Activated B cell treated with CpG ODN at 0.5 μM for 24 hours (primary cell): ENCODE results near the gene LCNL1. TPM values are rescaled to one million over a fixed set of nuclear protein-coding genes. Genes with fewer than 3 reads are reported as not detected.
A peak's percentile ranks its signal among the peaks of the same experiment; 100 is the strongest.

Experiments
- ATAC-seq: fragments of 200-7000 bp; cut with Tn5 transposase; one replicate; pipeline ENCODE4 v1.10.0; 2021; ENCODE audit warnings: low read depth, mild to moderate bottlenecking, moderate library complexity
- CTCF ChIA-PET: fragments of 350-600 bp; sonication (Branson Sonifier 250); formaldehyde crosslinking; loops from one replicate; lab custom pipeline; 2021; ENCODE audit warnings: antibody characterized with exemption; lab: Charles Lee
- POLR2A ChIA-PET: fragments of 350-600 bp; sonication (Branson Sonifier 250); formaldehyde crosslinking; loops from one replicate; lab custom pipeline; 2021; ENCODE audit warnings: antibody characterized with exemption; lab: Charles Lee
- DNase-seq: peaks from one replicate; pipeline ENCODE4 v3.0.0; 2022
- H3K27ac Mint-ChIP-seq: one replicate; pipeline ENCODE4 v1.8.0; 2020; ENCODE audit warnings: mixed read lengths
- H3K27me3 Mint-ChIP-seq: one replicate; pipeline ENCODE4 v1.8.0; 2021; ENCODE audit warnings: mixed read lengths
- H3K36me3 Mint-ChIP-seq: one replicate; pipeline ENCODE4 v1.8.0; 2021; ENCODE audit warnings: low read depth, mixed read lengths
- H3K4me1 Mint-ChIP-seq: one replicate; pipeline ENCODE4 v1.8.0; 2021; ENCODE audit warnings: mixed read lengths
- H3K4me3 Mint-ChIP-seq: one replicate; pipeline ENCODE4 v1.8.0; 2020; ENCODE audit warnings: mild to moderate bottlenecking, mixed read lengths
- H3K9me3 Mint-ChIP-seq: one replicate; pipeline ENCODE4 v1.8.0; 2020; ENCODE audit warnings: mixed read lengths
- intact Hi-C: fragments of 100-400 bp; cut with micrococcal nuclease; formaldehyde crosslinking; loops from one replicate; pipeline ENCODE4 v1.15.1; 2024
- total RNA-seq: library from RNA; stranded (reverse); gene quantifications from 2 replicates; pipeline ENCODE4 v1.2.3, GENCODE V29; 2022
- TF ChIP-seq, protein P1 (sequence below): fragments of 200-600 bp; IDR thresholded peaks from one replicate; pipeline ENCODE4 v1.8.0; 2022; ENCODE audit warnings: antibody characterized with exemption, mild to moderate bottlenecking

LCNL1 gene
- total RNA-seq, 1 donor from 2014 or later, result not detected

DNA sequence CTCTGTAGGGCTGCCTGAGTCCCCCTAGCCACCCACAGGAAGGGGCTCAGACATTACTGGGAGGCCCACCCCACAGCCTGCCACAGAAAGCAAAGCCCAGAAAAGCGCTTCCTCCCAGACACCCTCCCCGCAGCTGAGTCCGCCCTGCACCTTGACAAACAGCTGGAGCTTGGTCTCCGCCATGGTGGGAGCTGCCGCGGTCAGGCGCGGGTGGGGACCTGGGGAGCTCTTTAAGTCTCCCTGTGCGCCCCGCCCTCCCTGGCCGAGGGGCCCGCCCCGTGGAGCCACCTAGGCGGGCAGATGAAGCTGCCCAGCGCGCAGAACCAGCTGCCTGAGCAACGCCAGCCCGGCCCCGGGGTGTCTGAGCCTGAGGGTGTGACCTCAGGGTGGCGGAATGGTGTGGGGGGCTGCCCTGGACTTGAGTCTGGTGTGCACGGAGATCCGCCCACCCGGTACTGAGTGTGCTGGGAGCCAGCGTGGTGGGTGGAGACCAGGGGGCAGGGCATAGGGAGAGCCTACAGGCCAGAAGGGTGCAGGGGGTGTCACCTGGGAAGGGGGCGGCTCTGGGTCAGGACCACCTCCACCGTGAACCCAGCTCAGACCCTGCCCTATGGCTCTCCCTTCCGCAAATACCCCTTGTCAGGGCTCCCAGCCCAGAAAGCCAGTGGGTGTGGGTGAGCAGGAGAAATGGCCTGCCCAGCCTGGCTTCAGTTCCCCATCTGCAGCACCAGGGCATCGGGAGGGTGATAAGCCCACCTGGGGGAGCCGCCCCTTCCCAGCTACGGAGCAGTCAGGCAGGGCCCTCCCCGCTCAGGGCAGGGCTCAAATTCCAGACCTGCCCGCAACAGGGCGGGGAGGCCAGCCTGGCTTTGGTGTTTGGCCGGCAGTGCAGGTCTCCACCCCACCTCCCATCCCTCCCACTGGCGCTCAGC lies 13.8 kb downstream of the LCNL1 start, which contains the start of gene CLIC3:
CLIC3 (minus strand) TSS at position 208 of the 932 bp plus-strand sequence; CDS start at position 183, 25 bp downstream.
- peak; percentile 40 for DNase-seq
- no peaks in the 10 kb centered on the region for H3K27me3 Mint-ChIP-seq
- H3K9me3 Mint-ChIP-seq, result no peaks in the 10 kb centered on the region
- peak within 1 kb of the TSS; percentile 18 for H3K27ac Mint-ChIP-seq
- intact Hi-C loops, result no loop called here
- CTCF ChIA-PET, result interaction anchor here (1.0 to 2.9 kb wide), 3 partner anchors 33 to 49 kb away, joined by 3 to 11 read pairs (median 8); no protein-coding TSS in a partner anchor
- H3K4me1 Mint-ChIP-seq, result peaks cover 72% of the 10 kb centered on the region
- POLR2A ChIA-PET, result interaction anchor here (0.5 to 2.0 kb wide), 8 partner anchors 10 to 269 kb away, joined by 3 to 7 read pairs (median 3); partner anchors contain the start of genes ABCA2 and EDF1
- peak within 1 kb of the TSS; percentile 15 for H3K4me3 Mint-ChIP-seq
- no peak for ATAC-seq
- peaks cover 7% of the 10 kb centered on the region for H3K36me3 Mint-ChIP-seq
- TF ChIP-seq, protein P1, sequence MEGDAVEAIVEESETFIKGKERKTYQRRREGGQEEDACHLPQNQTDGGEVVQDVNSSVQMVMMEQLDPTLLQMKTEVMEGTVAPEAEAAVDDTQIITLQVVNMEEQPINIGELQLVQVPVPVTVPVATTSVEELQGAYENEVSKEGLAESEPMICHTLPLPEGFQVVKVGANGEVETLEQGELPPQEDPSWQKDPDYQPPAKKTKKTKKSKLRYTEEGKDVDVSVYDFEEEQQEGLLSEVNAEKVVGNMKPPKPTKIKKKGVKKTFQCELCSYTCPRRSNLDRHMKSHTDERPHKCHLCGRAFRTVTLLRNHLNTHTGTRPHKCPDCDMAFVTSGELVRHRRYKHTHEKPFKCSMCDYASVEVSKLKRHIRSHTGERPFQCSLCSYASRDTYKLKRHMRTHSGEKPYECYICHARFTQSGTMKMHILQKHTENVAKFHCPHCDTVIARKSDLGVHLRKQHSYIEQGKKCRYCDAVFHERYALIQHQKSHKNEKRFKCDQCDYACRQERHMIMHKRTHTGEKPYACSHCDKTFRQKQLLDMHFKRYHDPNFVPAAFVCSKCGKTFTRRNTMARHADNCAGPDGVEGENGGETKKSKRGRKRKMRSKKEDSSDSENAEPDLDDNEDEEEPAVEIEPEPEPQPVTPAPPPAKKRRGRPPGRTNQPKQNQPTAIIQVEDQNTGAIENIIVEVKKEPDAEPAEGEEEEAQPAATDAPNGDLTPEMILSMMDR, result no peak

DNA sequence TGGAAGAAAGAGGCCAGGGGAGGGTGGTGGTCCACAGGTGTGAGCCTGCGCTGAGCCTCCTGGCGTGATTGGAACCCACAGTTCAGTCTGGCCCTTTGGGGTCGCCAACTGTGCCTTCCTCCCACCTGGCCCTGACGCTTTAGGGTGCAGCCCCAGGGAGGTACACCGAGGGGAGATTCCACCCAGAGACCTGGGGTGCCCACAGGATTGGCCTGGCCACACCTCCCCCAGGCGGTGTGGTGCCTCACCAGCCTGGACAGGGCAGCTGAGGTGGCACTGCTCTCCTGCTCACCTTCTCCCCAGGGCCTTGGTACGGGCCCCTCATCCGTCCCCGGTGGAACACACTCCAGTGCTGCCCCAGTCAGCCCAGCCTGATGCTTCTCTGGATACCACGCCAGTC lies 14.6 kb downstream of the LCNL1 start:
- TF ChIP-seq, protein P1, result no peak
- ATAC-seq (no peak), DNase-seq (no peak)
- Mint-ChIP-seq H3K27ac (peak overlapping the region; percentile 68), H3K4me1 (peaks cover 72% of the 10 kb centered on the region), H3K36me3 (peaks cover 7% of the 10 kb centered on the region), H3K9me3 (no peaks in the 10 kb centered on the region), H3K27me3 (no peaks in the 10 kb centered on the region), H3K4me3 (peak overlapping the region; percentile 53)
- ChIA-PET CTCF (interaction anchor here (2.7 to 2.9 kb wide), 2 partner anchors 32 to 38 kb away, joined by 8 to 11 read pairs; no protein-coding TSS in a partner anchor), POLR2A (interaction anchor here (1.6 kb wide), 1 partner anchor 50 kb away, joined by 3 read pairs; no protein-coding TSS in a partner anchor)
- intact Hi-C loops, result no loop called here

DNA sequence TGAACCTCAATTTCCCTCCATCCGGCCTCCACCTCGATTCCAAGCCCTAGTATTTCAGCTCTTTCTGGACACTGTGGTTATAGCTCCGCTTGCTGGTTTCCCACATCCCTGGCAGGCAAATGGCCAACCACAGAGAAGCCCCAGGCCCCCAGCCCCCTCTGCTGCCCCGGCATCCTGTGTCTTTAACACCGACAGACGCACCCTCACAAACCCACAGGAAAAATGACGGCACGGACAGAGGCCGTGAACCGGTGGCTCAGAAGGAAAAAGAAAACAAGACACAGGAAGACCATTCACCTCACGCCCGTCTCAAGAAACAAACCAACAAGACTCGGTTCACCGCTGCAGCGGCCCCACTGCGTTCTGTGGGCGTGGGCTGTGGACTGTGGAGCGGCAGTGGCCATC lies 15.0 kb downstream of the LCNL1 start:
- ChIA-PET CTCF (interaction anchor here (2.9 kb wide), 1 partner anchor 37 kb away, joined by 8 read pairs; no protein-coding TSS in a partner anchor), POLR2A (interaction anchor here (0.6 kb wide), 1 partner anchor 261 kb away, joined by 4 read pairs; no protein-coding TSS in a partner anchor)
- no peak for ATAC-seq
- no peaks in the 10 kb centered on the region for H3K27me3 Mint-ChIP-seq
- peak overlapping the region; percentile 53 for H3K4me3 Mint-ChIP-seq
- intact Hi-C loops, result no loop called here
- H3K9me3 Mint-ChIP-seq, result no peaks in the 10 kb centered on the region
- TF ChIP-seq, protein P1, result no peak
- DNase-seq, result no peak
- H3K27ac Mint-ChIP-seq, result peak overlapping the region; percentile 68
- H3K36me3 Mint-ChIP-seq, result peaks cover 7% of the 10 kb centered on the region
- H3K4me1 Mint-ChIP-seq, result peaks cover 68% of the 10 kb centered on the region

DNA sequence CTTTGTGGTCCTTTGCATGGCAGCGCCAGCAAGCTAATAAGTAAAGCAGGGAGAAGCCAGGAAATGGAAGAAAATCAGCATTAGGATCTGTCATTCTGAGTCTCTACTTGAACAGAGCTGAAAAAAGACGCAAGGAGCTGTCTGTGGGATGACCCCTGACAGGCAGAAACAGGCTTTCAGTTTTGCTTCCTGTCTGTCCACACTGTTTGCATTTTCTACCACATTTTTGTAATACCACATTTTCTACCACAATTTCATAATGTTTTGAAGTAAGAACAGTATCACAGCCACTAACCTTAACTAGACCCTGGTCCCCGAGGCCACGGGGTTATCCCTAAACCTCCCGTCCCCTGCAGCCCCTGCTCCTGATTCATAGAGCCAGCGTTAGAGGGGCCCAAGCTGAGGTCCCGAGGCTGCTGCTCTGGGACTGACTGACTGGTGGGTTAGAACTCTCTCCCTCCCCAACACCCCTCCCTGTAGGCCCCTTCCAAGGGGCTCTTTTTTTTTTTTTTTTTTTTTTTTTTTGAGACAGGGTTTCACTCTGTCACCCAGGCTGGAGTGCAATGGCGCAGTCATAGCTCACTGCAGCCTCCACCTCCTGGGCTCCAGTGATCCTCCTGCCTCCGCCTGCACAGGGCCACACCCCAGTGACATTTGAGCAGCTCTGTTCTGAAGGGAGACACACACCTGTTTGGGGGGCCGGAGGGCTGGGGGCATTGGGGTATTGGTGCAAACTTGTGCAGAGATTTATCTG lies 17.6 kb downstream of the LCNL1 start:
- DNase-seq (no peak), ATAC-seq (peak; percentile 69)
- Mint-ChIP-seq H3K4me3 (peak overlapping the region; percentile 75), H3K27ac (peak overlapping the region; percentile 83), H3K4me1 (peaks cover 55% of the 10 kb centered on the region), H3K9me3 (no peaks in the 10 kb centered on the region), H3K36me3 (no peaks in the 10 kb centered on the region), H3K27me3 (no peaks in the 10 kb centered on the region)
- TF ChIP-seq, protein P1, result no peak
- CTCF ChIA-PET, result interaction anchor here (0.6 to 2.3 kb wide), 7 partner anchors 9 to 158 kb away, joined by 3 to 8 read pairs (median 3); partner anchors contain the start of genes ABCA2, AJM1 and FUT7
- intact Hi-C loops, result loop anchor here (1.0 kb wide), 1 partner anchor 34 kb away; no protein-coding TSS in a partner anchor
- POLR2A ChIA-PET, result interaction anchor here (0.6 to 3.3 kb wide), 9 partner anchors 8 to 423 kb away, joined by 4 to 38 read pairs (median 4); partner anchors contain the start of genes EXD3, NOXA1, NPDC1 and PAXX
